ENCODE results near the gene HIGD1B.

- TF ChIP-seq CTCF (IDR thresholded peaks at IDR 0.05; ENCODE audit: low read length) (no peak), EZH2 (IDR thresholded peaks at IDR 0.05; ENCODE audit: borderline replicate concordance, low read length) (no peak)
Measured at GRCh38 chr17:44881145-44881544, 33.5 kb downstream of the HIGD1B start.

Measured in OCI-LY1 (cell line).